ENCODE measurements around the gene DUSP15. TPM values are rescaled to one million over a fixed set of nuclear protein-coding genes. Genes with fewer than 3 reads are reported as not detected.
A peak's percentile ranks its signal among the peaks of the same experiment; 100 is the strongest.

The DUSP15 gene
- total RNA-seq, 1 experiment from 2014 or later = not detected

GRCh38 chr20:31841928-31842327, 28.4 kb downstream of the DUSP15 start:
- Histone ChIP-seq H3K9me2 (ENCODE audit: insufficient read depth) (no peaks in the 10 kb centered on the region), H3K4me1 (ENCODE audit: control insufficient read depth in 1 of 2, insufficient read depth in 2 of 2, low read length in 2 of 2) (peaks cover 16 to 44% of the 10 kb centered on the region in 2 experiments), H3K27ac (ENCODE audit: low read depth, low read length) (no peak overlapping the region; the same call in 1 of the 2 replicates), H2AFZ (ENCODE audit: low read depth, low read length, poor library complexity, severe bottlenecking) (no peak overlapping the region), H3K27me3 (ENCODE audit: insufficient read depth, low read length) (no peaks in the 10 kb centered on the region), H3K9ac (ENCODE audit: low read length) (no peak overlapping the region), H4K20me1 (ENCODE audit: insufficient read depth) (no peaks in the 10 kb centered on the region), H3K9me3 (ENCODE audit: control insufficient read depth in 1 of 2, insufficient read depth in 1 of 2, low read depth in 1 of 2, low read length in 2 of 2) (no peaks in the 10 kb centered on the region), H3K79me2 (ENCODE audit: insufficient read depth, low read length) (no peaks in the 10 kb centered on the region), H3K36me3 (ENCODE audit: control insufficient read depth in 1 of 2, insufficient read depth in 2 of 2, low read length in 2 of 2) (no peaks in the 10 kb centered on the region), H3K4me3 (replicated peaks in 1 of 2; ENCODE audit: low read depth in 1 of 2, low read length in 2 of 2) (no peak overlapping the region), H3K4me2 (ENCODE audit: low read length) (peak overlapping the region; percentile 27)
- DNase-seq (ENCODE audit: low read depth, low spot score) (no peak), ATAC-seq (0 out of 2 replicates have a peak, but pooled peaks have one; percentile 26)
- POLR2A ChIA-PET = no interaction called here
- intact Hi-C loops (cut with micrococcal nuclease) = no loop called here
- RAD21 ChIA-PET (ENCODE audit: low non-redundant PET in 1 of 2, low total read pairs in 2 of 2, uncharacterized antibody in 2 of 2, unreplicated experiment in 2 of 2) = no interaction called here
- TF ChIP-seq SP1 (IDR thresholded peaks at IDR 0.05; ENCODE audit: low read depth) (peak; percentile 20), SIN3A (IDR thresholded peaks at IDR 0.05; ENCODE audit: low read depth) (no peak), MAX (IDR thresholded peaks at IDR 0.05) (no peak), POLR2AphosphoS5 (IDR thresholded peaks at IDR 0.05; ENCODE audit: low read depth, low read length) (peak; percentile 12; the same call in 1 of the 2 replicates), SRF (IDR thresholded peaks at IDR 0.05; ENCODE audit: low read depth) (no peak), CTCF (IDR thresholded peaks at IDR 0.05 in 2 of 3, conservative IDR thresholded peaks at IDR 0.05 in 1 of 3; ENCODE audit: borderline replicate concordance in 1 of 3, insufficient read depth in 1 of 3, low read depth in 2 of 3, low read length in 2 of 3) (no peak), EGR1 (IDR thresholded peaks at IDR 0.05; ENCODE audit: low read depth) (no peak), YY1 (IDR thresholded peaks at IDR 0.05; ENCODE audit: extremely low read depth, insufficient replicate concordance, low read depth, low read length) (no peak), CBX3 (IDR thresholded peaks at IDR 0.05; ENCODE audit: low read depth) (no peak), POLR2A (IDR thresholded peaks at IDR 0.05; ENCODE audit: borderline replicate concordance, extremely low read depth, insufficient read depth, insufficient read length) (no peak)
- CTCF ChIA-PET = interaction anchor here (2.3 kb wide), 1 partner anchor 11 kb away, joined by 11 read pairs; no protein-coding TSS in a partner anchor
- no TSS peak for BruUV-seq (replicated peaks)
